Fibroblast of the aortic adventitia (primary cell): ENCODE measurements around the gene DOCK3. TPM values are rescaled to one million over a fixed set of nuclear protein-coding genes. Genes with fewer than 3 reads are reported as not detected.

ENCODE experiments used
- DNase-seq: peaks from one replicate; pipeline ENCODE4 v3.0.0-alpha.2; 2010; ENCODE audit warnings: low read depth
- H3K4me3 ChIP-seq: 2 replicates; pipeline ENCODE4 v1.5.1; 2011; ENCODE audit warnings: low read depth, mild to moderate bottlenecking, control low read depth, low read length, moderate library complexity
- total RNA-seq: library from RNA; depleted of rRNA; stranded (reverse); fragments of >200 nt; gene quantifications from 2 replicates; pipeline ENCODE4 v1.2.3, GENCODE V29; 2012; ENCODE audit warnings: low replicate concordance
- TF ChIP-seq, protein P1 (sequence below): IDR thresholded peaks from 2 replicates; pipeline ENCODE4 v1.5.1; 2011; ENCODE audit warnings: mild to moderate bottlenecking, low read length, control low read depth, inconsistent platforms; ENCODE audit not compliant: insufficient read depth

Gene DOCK3, protein sequence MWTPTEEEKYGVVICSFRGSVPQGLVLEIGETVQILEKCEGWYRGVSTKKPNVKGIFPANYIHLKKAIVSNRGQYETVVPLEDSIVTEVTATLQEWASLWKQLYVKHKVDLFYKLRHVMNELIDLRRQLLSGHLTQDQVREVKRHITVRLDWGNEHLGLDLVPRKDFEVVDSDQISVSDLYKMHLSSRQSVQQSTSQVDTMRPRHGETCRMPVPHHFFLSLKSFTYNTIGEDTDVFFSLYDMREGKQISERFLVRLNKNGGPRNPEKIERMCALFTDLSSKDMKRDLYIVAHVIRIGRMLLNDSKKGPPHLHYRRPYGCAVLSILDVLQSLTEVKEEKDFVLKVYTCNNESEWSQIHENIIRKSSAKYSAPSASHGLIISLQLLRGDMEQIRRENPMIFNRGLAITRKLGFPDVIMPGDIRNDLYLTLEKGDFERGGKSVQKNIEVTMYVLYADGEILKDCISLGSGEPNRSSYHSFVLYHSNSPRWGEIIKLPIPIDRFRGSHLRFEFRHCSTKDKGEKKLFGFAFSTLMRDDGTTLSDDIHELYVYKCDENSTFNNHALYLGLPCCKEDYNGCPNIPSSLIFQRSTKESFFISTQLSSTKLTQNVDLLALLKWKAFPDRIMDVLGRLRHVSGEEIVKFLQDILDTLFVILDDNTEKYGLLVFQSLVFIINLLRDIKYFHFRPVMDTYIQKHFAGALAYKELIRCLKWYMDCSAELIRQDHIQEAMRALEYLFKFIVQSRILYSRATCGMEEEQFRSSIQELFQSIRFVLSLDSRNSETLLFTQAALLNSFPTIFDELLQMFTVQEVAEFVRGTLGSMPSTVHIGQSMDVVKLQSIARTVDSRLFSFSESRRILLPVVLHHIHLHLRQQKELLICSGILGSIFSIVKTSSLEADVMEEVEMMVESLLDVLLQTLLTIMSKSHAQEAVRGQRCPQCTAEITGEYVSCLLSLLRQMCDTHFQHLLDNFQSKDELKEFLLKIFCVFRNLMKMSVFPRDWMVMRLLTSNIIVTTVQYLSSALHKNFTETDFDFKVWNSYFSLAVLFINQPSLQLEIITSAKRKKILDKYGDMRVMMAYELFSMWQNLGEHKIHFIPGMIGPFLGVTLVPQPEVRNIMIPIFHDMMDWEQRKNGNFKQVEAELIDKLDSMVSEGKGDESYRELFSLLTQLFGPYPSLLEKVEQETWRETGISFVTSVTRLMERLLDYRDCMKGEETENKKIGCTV (N-terminal part only)
- 0.36 and 0.41 TPM in 2 replicates for total RNA-seq

DNA sequence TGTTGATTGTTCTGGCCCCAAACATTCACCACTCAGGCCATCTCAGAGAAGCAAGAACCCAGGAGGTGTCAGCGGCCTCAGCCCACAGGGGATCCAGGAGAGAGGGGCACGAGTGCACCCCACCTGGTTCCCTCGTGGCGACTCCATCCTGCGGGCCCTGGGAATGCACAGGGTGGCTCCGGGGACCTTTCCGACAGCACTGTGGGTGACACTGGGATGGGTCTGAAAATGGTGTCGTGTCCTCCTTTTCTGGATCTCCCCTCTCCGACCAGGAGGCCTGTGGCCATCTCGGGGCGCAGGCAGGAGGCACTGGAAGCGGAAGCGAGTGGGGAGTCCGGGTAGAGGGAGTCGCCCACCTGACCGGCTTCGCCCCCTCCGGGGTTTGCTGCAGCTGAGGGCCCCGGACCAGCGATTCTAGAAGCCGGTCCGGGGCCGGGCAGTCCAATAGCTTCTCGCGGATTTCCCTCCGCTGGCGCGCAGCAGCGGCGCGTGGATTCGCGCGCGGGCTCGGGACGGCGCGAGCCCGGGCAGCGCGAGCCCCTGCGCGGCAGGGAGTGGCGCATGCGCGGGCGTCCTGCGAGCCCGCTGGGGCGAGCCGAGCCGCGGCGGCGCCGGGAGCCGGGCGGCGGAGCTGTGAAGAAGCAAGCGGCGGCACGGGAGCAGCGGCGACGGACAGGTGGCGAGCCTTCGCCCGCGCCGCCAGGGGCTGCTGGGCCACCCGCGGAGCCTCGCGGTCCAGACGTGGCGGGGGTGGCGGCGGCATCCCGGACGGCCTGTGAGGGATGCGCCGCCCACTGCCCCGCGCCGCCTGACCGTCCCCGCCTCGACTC is at the start of gene DOCK3:
Gene DOCK3, plus strand, starts transcription at position 579 of the 830 bp plus-strand sequence. CDS start 337 bp downstream, outside the sequence.
- TF ChIP-seq, protein P1, sequence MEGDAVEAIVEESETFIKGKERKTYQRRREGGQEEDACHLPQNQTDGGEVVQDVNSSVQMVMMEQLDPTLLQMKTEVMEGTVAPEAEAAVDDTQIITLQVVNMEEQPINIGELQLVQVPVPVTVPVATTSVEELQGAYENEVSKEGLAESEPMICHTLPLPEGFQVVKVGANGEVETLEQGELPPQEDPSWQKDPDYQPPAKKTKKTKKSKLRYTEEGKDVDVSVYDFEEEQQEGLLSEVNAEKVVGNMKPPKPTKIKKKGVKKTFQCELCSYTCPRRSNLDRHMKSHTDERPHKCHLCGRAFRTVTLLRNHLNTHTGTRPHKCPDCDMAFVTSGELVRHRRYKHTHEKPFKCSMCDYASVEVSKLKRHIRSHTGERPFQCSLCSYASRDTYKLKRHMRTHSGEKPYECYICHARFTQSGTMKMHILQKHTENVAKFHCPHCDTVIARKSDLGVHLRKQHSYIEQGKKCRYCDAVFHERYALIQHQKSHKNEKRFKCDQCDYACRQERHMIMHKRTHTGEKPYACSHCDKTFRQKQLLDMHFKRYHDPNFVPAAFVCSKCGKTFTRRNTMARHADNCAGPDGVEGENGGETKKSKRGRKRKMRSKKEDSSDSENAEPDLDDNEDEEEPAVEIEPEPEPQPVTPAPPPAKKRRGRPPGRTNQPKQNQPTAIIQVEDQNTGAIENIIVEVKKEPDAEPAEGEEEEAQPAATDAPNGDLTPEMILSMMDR: no peak
- H3K4me3 ChIP-seq: peak within 1 kb of the TSS; percentile 55
- peak; percentile 30 for DNase-seq

DNA sequence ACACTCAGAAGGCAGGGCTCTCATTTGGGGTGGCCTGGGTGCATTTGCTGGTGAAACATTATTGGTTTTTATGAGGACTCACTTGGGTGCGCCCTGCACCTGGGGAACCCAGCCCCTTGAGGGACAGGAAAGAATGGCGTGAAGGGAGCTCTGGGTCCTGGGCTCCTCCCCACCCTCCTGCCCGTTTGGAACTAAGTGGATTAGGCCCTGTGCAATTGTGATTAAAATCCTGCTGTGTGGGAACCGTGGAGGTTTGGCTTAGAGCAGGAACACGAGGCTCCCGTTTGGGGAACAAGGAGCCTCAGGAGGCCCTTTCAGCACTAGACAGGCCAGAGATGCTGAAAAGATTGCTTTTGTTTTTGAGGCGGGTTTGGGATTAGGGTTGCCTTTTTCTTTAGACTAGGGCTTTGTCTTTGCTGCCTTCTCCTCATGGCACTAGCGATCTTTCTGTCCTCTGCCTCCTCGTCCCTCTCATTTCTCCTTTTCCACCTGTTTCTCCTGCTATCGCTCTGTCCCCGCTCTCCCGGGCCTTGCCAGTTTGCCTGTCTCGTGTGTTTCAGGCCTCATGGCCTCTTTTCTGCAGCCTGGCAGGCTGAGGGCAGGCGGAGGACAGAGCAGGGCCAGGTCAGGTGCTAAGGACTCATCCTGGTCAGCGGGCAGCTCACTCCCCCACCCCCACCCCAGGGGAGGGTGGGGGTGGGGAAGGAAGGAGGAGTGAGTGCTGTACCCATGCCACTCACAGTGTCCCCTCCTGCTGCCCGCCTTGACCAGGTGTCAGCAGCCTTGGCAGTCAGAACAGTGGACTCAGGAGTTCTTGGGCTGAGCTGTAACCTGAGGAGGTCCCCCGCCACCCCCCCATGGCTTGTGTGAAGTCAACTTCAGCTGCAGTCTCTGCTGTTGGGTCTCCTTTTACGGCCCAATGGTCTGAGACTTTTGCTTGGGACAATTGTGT is 49.2 kb upstream of the DOCK3 start:
- TF ChIP-seq, protein P1: no peak

DNA sequence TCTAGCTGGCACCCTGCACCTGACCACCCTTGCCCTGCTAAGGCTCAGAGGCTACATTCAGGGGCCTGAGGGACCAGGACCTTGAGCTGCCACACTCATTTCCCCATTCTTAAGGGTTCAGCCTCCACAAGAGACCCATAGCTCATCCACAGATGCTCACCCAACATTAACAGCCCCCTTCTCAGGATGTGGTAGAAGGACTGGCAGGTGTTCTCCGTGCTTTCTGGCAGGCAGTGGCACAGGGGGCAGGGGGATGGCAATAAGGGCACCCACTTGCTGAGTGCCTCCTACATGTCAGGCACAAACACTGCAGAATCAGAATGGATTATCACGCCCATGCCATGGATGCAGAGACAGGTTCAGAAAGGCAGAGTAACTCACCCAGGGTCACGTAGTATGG is 48.3 kb upstream of the DOCK3 start:
- H3K4me3 ChIP-seq: no peak overlapping the region
- TF ChIP-seq, protein P1: no peak
- DNase-seq: no peak

More for the DNA sequence above, 49.2 kb upstream of the DOCK3 start:
- H3K4me3 ChIP-seq: no peak overlapping the region
- no peak for DNase-seq

DNA sequence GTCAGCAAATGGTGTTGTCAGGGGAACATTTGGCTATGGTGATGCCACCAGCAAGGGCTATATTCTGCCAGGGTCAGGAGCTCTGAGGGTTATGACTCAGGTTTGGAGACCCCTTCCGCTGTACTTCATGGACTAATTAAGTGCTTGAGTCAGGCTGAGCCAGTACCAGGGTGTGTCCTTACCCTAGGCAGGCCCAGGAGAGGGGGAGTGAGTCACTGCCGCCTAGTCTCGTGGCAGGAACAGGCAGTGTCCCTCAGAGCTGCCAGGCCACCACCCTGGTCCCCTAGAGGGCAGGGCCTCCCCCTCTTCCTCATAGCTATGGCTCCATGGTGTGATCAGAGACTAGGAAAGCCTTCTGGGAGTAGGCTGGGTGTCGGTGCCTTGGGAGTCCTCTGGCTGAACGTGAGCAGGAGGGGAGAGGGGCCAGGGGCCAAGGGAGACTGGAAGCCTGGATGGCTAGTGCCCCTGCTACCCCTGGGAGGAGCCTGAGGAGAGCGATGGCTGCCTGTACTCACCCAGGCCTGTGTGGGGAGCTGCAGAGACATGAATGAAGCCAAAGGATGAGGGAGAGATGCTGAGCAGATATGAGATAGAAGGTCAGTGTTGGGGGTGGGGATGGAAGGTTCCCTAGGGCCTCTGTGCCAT is 47.2 kb upstream of the DOCK3 start:
- TF ChIP-seq, protein P1: peak; percentile 38
- no peak overlapping the region for H3K4me3 ChIP-seq
- peak; percentile 56 for DNase-seq

DNA sequence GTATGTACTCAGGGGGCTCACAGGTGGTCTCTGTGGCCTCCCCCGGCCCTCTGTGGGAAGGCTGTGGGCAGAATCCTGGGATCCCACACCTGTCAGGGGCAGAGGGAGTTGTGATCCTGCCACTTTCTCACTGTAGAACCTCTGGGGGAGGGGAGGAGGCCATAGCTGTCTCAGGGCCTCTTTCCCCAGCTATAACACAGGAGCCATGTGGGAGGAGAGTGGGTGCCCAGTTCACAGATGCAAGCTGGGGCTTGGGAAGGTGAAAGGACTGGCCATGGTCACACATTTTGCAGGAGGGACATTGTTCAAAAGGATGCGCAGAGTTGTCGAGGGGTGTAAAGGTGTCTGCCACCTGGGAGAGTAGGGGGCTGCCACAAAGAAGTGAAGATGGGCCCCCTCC is 46.1 kb upstream of the DOCK3 start:
- TF ChIP-seq, protein P1: no peak
- DNase-seq: no peak
- H3K4me3 ChIP-seq: no peak overlapping the region
